NCI-H2227 (cell line): ENCODE results near the gene PLCG1.
"Not testable (repeated sequence)": the region's sequence is repeated elsewhere in the genome, so short reads cannot be mapped to it uniquely, and the experiment has no call there.

Source experiments
- DNase-seq: peaks from one replicate; lab custom pipeline; 2025; ENCODE audit not compliant: unreplicated experiment; lab: John Stamatoyannopoulos, UW

Gene PLCG1

GRCh38 chr20:41124451-41125094 lies 12.8 kb upstream of the PLCG1 start:
- DNase-seq: no peak

- no peak for DNase-seq
Observed at GRCh38 chr20:41125530-41126457, 11.5 kb upstream of the PLCG1 start.

- no peak for DNase-seq
Observed at GRCh38 chr20:41126719-41127118, 10.6 kb upstream of the PLCG1 start.

GRCh38 chr20:41128317-41128716 lies 9.0 kb upstream of the PLCG1 start:
- DNase-seq: not testable (repeated sequence)

- no peak for DNase-seq
Observed at GRCh38 chr20:41131594-41132387, 5.6 kb upstream of the PLCG1 start.

GRCh38 chr20:41132388-41132775 lies 5.0 kb upstream of the PLCG1 start:
- DNase-seq: not testable (repeated sequence)

- DNase-seq: no peak
Observed at GRCh38 chr20:41133709-41134361, 3.5 kb upstream of the PLCG1 start.

GRCh38 chr20:41134362-41135186 lies 2.8 kb upstream of the PLCG1 start:
- no peak for DNase-seq

- peak; percentile 32 for DNase-seq
Observed at GRCh38 chr20:41135187-41135887, 2.0 kb upstream of the PLCG1 start.

- DNase-seq: peak; percentile 70
Observed at GRCh38 chr20:41135888-41136679, 1.3 kb upstream of the PLCG1 start.

- DNase-seq: peak; percentile 81
Observed at GRCh38 chr20:41137614-41138474, 501 bp downstream of the PLCG1 start.

GRCh38 chr20:41138475-41139226 lies 1.3 kb downstream of the PLCG1 start:
- no peak for DNase-seq

GRCh38 chr20:41139227-41140093 lies 2.1 kb downstream of the PLCG1 start:
- DNase-seq: no peak

- no peak for DNase-seq
Observed at GRCh38 chr20:41140226-41141133, 3.1 kb downstream of the PLCG1 start.
